Stimulated activated naive CD8-positive, alpha-beta T cell treated with anti-CD3 and anti-CD28 coated beads, Interleukin-15, Interleukin-2, amounts not matched to agents 100 U/mL and 50 U/mL, for 24 hours (primary cell): ENCODE measurements around the gene UQCC2.
A peak's percentile ranks its signal among the peaks of the same experiment; 100 is the strongest.

Experiments used
- ATAC-seq: fragments of 150-1000 bp; cut with Tn5 transposase; one replicate; pipeline ENCODE4 v1.10.0; 2021
- DNase-seq: peaks from one replicate; pipeline ENCODE4 v3.0.0; 2021

Gene UQCC2

DNA sequence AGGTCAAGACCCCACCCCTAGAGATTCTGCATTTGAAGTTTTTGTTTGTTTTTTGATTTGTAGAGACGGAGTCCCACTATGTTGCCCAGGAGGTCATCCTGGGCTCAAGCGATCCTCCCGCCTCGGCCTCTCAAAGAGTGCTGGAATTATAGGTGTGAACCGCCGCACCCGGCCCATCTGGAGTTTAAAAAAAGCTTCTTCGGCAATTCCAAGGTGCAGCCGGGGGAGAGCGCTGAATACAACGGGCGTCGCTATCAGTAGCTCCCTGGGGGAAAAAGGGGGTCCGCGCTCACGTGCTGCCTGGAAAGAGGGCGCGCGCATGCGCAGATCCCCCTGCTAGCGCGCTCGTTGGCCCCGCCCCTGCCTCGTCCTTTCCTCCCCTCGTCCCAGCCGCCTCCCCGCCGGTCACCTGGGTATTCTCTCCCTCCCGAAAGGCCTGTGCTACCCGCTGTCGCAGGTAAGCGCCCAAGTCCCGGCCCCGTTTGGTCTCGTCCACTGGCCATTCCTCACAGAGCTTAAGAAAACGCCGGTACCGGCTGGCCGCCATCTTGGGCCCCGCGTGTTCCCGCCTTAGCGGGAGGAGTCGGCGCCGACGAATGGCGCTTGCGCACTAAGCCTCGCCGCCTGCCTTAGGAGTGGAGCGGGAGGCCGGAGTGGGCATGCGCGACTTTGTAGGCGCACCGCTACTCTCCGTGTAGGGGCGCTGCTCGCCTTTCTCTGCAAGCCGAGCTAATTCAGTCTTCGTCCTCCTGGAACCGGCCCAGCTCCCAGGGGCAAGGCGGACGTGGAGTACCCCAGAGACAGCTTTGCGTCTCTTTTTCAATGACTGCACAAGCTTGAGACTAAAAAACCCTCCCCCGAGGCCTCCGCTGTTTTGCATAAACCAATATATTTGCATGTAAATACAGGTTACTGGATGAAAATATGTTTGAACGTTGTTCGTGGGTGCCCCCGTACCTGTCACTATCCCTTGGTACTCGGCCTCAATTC is at the start of gene UQCC2:
Gene UQCC2 (minus strand): TSS at position 561 of the 990 bp plus-strand sequence. CDS start 14 bp downstream, at position 547.
- peak; percentile 93 for ATAC-seq
- DNase-seq, result peak; percentile 98

DNA sequence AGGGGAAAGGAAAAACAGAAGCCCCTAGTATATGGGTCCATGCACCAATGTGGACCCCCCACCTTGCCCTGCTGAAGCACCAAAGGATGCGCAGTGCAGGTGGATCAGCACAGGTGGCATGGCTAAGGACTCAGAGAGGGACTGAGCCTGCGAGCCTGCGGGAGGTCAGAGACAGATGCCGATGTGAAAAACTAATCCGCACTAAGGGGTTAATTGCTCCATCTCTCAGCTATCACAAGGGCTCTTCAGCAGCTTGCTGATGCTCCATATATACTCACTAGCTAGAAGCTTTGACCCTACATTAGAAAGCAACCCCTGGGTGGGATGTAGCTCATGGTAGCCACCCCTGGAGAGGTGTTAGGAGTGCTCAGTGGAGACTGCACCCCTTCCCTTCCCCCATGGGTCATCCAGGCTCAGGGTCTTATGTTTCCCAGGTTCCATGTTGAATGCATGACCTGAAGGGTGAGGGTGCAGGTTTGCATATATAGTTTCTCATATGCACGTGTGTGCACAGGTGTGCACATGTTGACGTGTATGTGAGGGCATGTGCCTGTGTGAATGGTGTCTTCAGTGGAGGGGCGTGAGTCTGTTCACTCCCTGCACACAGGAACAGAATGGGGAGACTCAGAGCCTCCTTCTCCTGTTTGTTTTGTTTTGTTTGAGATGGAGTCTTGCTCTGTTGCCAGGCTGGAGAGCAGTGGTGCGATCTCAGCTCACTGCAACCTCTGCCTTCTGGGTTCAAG is 48.6 kb upstream of the UQCC2 start:
- no peak for ATAC-seq
- DNase-seq, result no peak

DNA sequence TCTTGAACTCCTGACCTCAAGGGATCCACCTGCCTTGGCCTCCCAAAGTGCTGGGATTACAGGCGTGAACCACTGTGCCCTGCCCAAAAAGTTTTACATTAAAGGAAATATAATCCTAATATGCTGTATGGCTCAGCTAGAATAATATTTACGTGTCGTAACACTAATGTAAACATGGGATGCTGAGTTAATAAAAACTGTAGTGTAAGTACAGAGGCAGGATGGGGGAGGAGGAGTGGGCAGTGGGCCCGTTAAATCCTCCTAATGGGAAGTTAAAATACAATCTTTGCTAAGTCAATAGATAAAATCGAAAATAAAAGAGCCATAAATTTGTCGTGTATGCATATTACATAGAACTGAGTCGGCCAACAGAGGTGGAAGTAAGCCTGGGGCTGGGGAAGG is 47.3 kb upstream of the UQCC2 start:
- ATAC-seq, result no peak
- no peak for DNase-seq

DNA sequence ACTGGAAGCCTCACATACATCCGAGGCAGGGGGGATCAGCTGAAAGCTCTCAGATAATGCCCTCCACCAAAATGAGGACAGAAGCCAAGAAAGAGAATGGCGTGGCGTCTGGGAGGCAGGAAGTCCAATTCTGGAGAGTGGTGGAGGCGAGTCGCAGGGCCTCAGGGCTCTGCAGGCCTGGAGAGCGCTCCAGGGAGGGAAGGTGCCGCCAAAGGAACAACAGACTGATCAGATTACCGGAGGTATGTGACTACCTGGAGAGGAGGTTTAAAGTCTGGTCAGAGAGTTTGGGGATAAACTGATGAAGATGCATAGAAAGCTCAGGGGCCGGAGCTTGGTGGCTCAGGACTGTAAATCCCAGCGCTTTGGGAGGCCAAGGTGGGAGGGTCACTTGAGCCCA is 46.4 kb upstream of the UQCC2 start:
- no peak for ATAC-seq
- DNase-seq, result no peak

DNA sequence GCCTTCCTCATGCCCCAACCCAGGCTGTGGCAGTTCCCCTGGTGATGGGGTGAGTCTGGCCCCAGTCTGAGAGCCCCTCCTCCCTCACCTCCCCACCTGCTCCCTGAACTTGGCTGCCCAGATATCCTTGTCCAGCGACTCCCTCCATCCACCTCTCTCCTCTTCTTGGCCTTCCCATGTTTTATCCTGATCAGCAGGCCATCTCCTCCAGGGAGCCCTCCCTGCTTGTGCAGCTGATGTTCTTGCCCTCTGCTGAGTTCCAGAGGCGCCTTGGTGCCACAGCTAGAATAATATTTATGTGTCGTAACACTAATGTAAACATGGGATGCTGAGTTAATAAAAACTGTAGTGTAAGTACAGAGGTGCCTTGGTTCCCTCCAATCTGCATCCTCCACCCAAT is 45.6 kb upstream of the UQCC2 start:
- DNase-seq (no peak), ATAC-seq (no peak)

DNA sequence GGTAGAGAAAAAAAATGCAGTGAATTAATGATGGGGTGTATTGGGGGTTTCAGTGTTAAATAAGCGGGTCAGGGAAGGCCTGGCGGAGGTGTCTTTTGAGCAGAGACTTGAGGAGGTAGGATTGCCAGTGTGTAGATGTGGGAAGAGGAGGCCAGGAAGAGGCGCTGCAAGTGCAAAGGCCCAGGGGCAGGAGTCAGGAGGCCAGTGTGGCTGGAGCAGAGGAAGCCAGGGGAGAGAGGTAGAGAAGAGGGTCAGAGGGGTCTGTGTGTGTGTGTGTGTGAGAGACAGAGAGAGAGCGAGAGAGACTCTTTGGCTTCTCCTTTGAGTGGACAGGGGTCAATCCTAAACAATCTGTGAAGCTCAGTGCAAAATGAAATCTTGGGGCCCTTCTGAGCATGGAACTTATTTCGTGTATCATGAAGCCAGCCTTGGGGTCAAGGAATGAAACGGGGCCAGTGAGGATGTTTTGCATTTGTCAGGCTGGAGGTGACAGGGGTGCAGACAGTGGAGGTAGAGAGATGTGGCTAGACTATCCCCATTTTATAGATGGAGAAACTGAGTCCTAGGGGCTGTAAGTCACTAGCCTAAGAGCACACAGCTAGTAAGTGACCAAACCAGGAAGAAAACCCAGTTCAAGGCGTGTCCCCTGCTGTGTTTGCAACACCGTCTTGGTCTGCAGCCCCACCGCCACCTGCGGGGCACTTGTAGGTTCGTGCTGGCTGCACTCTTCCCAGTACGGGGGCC is 44.9 kb upstream of the UQCC2 start:
- DNase-seq (no peak), ATAC-seq (no peak)

DNA sequence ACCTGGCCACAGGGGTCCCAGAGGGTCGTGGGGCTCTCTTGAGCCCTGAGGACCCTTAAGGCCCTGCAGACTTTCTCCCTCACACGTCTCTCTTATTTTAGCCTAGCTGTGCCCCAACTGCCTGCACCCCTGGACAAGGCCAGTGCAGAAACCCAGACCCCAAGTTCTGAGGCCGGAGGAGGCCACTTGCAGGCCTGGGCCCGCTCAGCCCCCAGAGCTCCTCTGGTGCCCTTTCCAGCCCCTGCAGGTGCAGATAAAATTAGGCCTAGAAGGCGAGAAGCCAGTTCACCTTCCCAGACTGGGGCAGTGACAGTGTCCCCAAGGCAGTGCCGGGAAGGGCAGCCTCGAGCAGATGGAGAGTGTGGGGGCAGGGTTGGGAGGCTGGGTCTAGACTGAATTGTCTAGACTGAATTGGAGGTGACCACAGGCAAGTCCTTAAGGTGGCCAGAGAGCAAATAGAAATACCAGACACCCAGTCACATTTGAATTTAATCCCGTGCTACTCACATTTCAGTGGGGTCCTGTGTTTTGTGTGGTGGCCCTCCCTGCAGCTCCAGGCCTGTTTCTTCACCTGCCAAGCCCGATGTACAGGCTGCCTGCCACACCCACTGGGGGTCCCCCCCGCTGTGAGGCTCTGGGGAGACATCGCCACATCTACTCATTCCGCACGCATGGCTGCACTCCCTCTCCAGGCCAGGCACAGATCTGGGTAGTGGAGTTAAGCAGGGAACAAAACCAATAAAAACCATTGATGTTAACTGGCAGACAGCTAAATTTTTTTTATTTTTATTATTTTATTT is 43.8 kb upstream of the UQCC2 start:
- no peak for DNase-seq
- no peak for ATAC-seq

DNA sequence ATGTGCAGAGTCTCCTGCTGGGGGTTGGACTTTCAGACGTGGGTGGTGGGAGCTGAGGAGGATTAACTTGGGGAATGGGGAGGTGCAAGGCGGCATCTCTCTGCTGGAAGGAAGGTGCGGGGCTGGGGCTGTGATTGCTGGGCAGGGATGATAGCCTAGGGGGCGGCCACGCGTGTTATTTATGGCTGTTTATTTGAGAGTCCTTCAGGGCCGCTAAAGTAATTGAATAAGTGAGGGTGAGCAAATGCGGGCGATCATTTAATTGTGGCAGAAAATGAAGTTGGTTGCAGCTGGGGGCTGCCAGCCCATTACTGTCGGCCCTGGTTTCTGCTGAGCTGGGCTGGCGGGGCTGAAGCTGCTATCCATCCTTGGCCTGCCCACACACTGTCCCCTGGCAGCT is 42.7 kb upstream of the UQCC2 start:
- no peak for DNase-seq

DNA sequence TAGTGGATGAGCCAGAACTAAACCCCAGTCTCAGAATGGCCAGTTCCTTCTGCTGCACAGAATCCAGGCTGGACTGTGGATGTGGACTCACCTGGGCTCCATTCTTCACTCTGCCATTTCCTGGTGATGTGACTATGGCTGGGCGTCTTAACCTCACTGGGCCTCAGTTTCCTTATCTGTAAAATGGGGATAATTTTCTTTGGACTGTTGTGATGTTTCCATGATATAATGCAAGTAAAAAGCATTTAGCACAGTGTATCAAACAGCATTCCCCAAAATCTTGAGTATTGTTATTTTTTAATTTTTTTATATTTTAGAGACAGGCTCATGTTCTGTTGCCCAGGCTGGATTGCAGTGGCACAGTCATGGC is 41.1 kb upstream of the UQCC2 start:
- no peak for ATAC-seq
- DNase-seq, result no peak

More for the DNA sequence above, 42.7 kb upstream of the UQCC2 start:
- ATAC-seq, result no peak

DNA sequence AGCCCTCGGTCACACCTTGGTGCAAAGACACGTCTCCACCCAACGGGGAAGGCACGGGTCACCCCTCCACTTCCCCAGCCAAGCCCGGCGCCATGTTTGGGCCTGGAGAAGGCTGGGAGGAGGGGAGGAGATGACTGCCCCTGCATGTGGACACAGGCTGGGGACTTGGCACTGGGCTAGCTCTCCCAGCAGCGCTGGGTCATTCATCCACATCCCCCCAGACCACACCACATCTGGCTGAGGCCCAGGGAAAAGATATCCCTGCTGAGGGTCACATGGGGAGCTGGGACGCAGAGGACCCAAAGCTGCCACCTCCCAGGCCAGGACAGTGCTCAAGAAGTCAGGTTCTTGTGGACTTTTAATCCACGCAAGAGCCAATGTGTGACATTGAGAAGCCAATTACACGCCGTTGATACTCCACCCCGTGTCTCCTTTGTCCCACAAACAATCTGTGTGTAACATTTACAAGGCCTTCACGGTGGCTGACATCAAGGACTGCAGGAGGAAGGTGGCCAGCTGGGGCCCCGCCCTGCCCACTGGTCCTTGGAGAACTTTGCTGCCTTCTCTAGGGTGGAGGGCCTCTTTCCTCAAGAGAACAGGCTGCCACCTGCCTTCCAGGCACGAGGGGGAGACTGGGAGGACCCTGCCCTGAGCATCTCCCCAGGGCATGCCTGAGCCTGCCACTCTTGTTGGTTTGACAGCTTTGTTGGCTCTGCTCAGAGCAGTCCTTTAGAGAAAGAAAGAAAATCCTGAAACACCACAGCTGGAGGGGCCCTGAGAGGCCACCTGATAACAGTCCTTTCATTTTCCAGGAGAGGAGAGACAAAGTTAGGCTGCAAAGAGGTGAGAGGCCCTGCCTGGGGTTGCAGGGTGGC is 40.5 kb upstream of the UQCC2 start:
- no peak for DNase-seq
- ATAC-seq, result no peak

DNA sequence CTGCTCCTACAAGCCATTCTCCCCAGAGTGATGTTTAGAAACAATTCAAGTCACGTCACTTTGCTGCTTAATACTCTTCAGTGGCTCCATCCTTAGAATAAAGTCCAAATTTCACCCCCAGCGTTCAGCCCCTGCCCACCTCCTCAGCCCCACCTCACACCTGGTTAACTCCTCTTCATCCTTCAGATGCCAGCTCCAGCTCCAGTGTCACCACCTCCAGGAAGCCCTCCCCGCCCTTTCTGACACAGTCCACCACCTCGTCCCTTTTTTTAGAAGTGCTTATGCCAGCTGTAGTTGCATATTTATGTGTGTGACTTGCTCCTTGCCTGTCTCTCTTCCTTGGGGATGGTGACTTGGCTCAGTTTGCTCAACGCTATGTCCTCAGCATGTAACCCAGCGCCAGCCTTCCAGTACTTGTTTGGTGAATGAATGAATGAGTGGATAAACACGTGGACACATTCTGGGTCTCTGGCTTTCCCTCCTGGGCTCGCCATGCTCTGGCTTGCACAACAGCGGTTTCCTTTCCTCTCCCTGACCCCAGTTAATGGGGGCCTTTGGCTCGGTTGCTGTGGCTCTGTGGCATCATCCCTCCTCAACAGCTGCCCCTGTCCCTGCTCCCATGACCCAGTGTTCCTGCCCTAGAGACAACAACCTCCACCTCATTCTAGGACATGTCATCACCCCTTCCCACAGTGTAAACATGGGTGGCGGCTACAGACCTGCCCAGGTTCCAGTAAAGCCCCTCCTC is 38.9 kb upstream of the UQCC2 start:
- DNase-seq (no peak), ATAC-seq (no peak)

DNA sequence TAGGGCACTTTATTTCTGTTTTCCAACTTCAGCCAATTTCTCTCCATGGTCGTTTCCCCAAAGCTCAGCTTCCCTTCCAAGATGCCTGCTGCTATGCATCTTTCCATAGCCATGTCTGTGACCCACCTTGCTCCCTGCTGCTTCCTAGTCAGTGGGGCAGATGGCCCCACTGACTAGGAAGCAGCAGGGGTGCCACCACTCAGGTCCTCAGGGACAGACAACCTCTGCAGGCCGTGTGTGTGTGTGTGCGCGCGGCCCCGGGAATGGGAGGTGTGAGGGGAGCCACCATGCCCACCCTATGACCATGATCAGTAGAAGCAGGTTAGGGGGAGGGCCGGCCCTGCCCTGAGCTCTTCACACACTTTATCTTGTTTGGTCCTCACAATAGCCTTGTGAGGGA is 37.9 kb upstream of the UQCC2 start:
- no peak for ATAC-seq

DNA sequence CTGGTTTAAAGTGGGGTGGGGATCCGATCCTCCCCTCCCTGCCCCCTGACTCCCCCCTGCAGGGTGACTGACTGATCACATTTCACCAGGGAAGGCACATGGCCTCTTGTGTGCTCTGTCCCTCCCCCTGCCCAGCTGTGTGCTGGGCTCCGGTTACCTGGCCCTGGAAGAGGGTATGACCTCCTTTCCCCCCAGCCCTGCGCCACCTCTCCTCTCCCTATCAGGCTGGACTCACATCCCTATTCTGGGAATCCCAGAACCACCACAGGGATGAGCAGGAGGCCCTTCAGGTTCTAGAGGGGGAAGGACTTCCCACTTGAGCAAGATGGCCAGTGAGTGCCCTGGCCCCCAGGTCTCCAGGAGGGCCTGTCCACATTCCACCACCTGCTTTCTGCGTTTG is 37.3 kb upstream of the UQCC2 start:
- DNase-seq, result no peak
- ATAC-seq, result no peak

More for the DNA sequence above, 37.9 kb upstream of the UQCC2 start:
- DNase-seq, result no peak

DNA sequence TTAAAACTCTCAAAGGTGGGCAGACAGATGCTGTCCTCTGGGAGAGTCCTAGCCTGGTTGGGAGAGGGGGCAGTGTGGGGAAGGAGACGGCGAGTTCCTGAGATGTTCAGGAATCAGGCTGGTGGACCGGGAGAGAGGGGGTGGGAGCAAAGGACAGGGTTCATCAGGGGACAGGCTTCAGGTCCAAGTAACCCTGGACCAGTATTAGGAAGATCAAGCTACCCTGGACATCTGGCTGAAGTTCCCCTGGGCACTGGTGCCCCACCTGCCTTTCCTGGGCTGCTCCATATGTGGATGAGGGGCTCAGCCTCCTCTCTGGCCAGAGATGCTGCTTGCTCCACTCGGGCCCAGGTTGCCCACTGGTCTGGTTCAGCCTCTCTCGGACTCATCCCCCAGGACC is 36.3 kb upstream of the UQCC2 start:
- ATAC-seq (no peak), DNase-seq (no peak)

DNA sequence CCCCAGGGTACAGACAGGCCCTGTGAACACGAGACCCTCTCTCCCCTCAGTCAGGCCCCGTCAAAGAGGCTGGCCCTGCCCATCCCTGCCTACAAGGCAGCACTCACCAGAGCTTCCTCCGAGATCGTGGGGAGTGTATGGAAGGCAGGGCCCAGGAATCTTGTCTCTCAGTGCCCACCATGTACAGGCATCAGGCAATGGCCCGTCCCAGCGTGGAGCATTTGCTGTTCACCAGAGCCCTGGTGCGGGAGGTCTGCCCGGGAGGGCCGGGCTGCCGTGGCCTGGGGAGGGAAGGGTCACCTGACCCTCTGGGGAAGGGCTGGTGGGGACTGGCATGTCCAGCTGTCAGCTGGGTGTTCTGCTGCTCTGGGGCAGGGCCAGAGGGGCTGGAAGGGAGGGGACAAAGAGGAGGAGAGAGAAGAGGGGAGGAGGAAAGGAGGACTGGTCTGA is 35.2 kb upstream of the UQCC2 start, which contains the start of gene IP6K3:
Gene IP6K3 (minus strand): TSS at position 255 of the 450 bp plus-strand sequence. CDS start 11,429 bp downstream, outside the sequence.
- ATAC-seq (no peak), DNase-seq (no peak)

DNA sequence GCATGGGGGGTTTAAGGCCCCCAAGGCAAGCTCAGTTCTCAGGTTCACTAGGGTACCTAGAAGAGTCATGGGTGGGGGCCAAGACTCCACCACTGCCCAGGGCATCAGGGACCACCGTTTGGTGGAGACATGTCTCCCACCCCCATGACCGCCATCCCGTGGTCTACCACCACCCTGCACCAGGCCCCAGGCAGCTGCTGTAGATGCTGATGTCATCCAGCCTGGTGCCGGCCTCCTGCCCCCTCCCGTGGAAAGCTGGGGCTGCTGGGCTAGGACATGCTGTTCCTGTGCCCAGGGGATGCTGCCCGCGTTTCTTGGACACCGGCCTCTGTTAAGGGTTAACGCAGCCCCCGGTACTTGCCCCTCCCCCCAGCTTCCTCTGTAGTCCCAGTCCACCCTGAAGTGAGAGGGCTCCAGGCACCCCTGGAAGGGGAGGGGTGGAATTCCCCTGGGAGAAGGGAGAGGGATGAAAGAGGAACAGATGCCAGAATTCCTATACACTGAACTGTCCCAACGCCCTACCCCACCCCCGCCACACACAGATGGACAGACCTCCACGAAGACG is 34.6 kb upstream of the UQCC2 start:
- no peak for ATAC-seq

DNA sequence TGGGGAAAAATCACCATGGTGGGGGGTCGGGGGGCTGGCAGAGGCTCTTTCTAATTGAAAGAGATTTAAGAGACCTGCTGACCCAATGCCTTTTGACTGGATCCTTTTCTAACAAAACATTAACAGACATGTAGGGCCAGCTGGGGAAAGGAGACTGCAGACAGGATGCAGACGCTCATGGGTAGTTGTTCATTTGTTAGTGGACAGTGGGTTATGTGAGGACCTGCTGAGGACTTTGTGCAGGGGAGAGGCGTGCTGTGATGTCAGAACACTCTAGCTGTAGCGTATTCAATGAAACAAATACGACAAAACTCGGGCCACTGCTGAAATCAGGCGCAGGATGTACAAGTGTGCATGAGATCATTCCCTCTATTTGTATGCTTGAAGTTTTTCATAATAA is 34.0 kb upstream of the UQCC2 start:
- DNase-seq, result no peak

More for the DNA sequence above, 34.6 kb upstream of the UQCC2 start:
- no peak for DNase-seq

DNA sequence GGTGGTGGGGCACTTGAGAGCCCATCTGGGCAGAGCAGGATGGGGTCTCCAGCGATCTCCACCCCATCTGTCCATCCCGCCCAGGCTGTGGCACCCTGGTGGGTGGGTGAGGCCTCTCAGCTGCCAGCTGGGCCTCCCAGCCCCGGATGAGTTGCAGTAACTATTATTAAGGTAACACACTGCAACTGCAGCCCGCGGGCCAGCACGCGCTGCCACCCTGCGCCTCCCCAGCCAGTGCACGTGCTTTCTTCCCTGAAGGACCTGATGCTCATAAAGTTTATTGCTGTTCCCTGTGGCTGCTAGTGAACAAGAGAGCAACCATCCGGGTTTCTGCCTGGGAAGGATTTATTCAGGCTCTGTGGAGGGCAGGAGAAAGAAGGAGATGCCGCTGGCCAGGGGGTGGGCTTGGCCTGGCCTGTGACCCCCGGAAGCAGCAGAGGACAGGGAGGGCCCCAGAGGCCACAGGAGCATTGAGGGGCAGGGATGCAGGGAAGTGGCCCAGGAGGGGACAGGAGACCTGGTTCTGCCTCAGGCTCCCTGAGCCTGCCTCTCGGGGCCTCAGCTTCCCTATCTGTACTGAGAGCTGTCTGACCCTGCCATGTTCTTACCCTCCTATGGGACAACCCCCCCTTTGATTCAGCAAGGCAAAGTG is 33.5 kb upstream of the UQCC2 start:
- no peak for DNase-seq
- no peak for ATAC-seq

More for the DNA sequence above, 34.0 kb upstream of the UQCC2 start:
- no peak for ATAC-seq
